BJ (cell line): Measurements from ENCODE around the gene COPZ1. TPM values are rescaled to one million over a fixed set of nuclear protein-coding genes. Genes with fewer than 3 reads are reported as not detected.

ENCODE experiments used
- CTCF ChIA-PET: fragments of 350-600 bp; formaldehyde crosslinking; extraction: SDS; loops from one replicate; lab custom pipeline; 2021; ENCODE audit warnings: antibody characterized with exemption, inconsistent platforms; lab: Yijun Ruan, JAX
- POLR2A ChIA-PET: fragments of 300-600 bp; sonication (Branson Sonifier 250); formaldehyde crosslinking; extraction: SDS; loops from one replicate; lab custom pipeline; 2021; ENCODE audit warnings: antibody characterized with exemption; lab: Charles Lee
- DNase-seq: peaks from one replicate; pipeline ENCODE4 v3.0.0-alpha.2; 2011; ENCODE audit warnings: low read depth
- H3K27me3 ChIP-seq: 2 replicates; pipeline ENCODE4 v1.6.0; 2011; ENCODE audit warnings: low read length; ENCODE audit not compliant: control insufficient read depth, insufficient read depth
- H3K36me3 ChIP-seq: 2 replicates; pipeline ENCODE4 v1.5.1; 2011; ENCODE audit warnings: low read length; ENCODE audit not compliant: control insufficient read depth, insufficient read depth
- H3K4me3 ChIP-seq: 2 replicates; pipeline ENCODE4 v1.5.1; 2011; ENCODE audit warnings: low read depth, mild to moderate bottlenecking, control low read depth, low read length
- polyA plus RNA-seq: library from polyadenylated mRNA; depleted of rRNA; stranded (reverse); fragments of >200 nt; gene quantifications from 2 replicates; pipeline ENCODE4 v1.2.3, GENCODE V29; 2011
- TF ChIP-seq, protein P1 (sequence below): IDR thresholded peaks from 2 replicates; pipeline ENCODE4 v1.5.1; 2011; ENCODE audit warnings: low read depth, mild to moderate bottlenecking, control low read depth, inconsistent platforms, low read length, moderate library complexity; ENCODE audit not compliant: insufficient read depth

COPZ1 gene
- polyA plus RNA-seq, 1 experiment = 203 TPM

DNA sequence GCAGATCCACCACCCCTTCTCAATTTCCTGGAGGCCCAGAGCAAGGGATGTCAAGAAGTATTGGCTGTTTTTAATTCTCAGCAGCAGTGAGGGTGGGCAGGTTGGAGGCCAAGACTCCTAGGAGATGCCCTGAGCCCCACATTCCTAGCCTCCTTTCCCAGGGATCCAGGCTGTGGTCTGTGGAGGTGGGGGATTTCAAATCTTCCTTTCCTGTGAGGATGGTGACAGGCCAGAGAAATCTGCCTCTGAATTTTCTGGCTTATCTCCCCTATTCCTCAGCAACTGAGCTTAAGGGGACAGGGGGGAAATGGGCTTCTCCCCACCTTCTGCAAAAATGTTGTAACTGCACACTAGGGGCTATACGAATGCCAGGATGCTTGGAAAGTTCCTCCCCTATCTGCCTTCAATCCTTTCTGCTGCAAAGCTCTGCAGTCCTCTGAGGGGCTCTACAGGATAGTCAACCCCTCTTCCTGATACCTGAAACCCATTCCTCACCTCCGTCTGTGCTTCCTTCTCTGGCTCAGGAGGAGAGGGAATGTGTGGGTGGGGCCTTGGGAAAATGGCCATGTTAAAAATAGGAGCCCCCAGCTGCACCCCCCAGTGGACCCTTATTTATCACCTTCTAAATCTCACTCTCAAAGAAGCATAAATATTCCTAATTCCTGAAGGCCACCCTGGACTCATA, 32.7 kb downstream of the COPZ1 start:
- ChIA-PET CTCF (interaction anchor here (0.7 to 9.2 kb wide), 13 partner anchors 11 to 149 kb away, joined by 3 to 114 read pairs (median 9); partner anchors contain the start of gene NFE2), POLR2A (no interaction called here)
- no peak overlapping the region for H3K4me3 ChIP-seq
- H3K27me3 ChIP-seq = no peaks in the 10 kb centered on the region
- TF ChIP-seq, protein P1, sequence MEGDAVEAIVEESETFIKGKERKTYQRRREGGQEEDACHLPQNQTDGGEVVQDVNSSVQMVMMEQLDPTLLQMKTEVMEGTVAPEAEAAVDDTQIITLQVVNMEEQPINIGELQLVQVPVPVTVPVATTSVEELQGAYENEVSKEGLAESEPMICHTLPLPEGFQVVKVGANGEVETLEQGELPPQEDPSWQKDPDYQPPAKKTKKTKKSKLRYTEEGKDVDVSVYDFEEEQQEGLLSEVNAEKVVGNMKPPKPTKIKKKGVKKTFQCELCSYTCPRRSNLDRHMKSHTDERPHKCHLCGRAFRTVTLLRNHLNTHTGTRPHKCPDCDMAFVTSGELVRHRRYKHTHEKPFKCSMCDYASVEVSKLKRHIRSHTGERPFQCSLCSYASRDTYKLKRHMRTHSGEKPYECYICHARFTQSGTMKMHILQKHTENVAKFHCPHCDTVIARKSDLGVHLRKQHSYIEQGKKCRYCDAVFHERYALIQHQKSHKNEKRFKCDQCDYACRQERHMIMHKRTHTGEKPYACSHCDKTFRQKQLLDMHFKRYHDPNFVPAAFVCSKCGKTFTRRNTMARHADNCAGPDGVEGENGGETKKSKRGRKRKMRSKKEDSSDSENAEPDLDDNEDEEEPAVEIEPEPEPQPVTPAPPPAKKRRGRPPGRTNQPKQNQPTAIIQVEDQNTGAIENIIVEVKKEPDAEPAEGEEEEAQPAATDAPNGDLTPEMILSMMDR = no peak
- no peaks in the 10 kb centered on the region for H3K36me3 ChIP-seq
- no peak for DNase-seq

- ChIA-PET CTCF (interaction anchor here (0.7 to 9.2 kb wide), 24 partner anchors 8 to 157 kb away, joined by 3 to 114 read pairs (median 6); partner anchors contain the start of genes CBX5 and COPZ1), POLR2A (no interaction called here)
- Histone ChIP-seq H3K4me3 (peak overlapping the region; percentile 55), H3K27me3 (no peaks in the 10 kb centered on the region), H3K36me3 (no peaks in the 10 kb centered on the region)
- TF ChIP-seq, protein P1 = no peak
- DNase-seq = no peak
Observed at GRCh38 chr12:54358191-54358944, 33.4 kb downstream of the COPZ1 start.

DNA sequence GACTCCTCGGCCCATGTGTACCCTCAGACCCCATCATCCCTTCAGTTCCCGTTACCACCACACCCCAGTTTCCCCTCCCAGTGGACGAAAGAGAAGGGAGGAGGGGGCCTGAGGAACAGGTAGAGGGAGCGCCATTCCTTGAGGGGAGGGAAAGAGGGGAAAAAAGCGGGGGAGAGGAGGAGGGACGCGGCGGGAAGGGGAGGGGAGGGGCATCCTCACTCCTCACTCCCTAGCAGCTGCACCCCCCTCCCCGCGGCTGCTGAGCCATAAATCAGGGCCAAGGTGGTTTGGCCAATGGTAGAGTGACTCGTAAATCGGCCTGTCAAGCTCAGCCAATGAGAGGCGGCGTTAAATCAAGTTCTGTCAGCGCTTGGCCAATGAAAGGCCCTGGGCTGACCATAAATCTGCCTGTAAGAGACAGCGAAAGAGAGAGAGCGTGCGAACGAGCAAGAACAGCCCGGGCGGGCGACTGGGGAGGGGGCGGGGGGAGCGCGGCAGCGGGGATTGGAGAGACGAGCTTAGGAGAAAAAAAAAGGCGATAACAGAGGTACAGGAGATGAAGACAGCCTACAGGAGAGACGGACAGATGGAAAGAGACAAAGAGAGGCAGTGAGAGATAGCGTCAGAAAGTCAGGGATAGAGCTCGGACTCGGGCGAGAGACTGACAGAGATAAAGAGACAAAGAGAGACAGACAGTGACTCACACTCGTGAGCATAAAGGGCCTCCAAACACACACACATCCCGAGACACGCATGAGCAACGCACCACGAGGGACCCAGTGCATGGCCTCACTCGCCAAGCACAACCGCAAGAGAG, 34.2 kb downstream of the COPZ1 start:
- POLR2A ChIA-PET = no interaction called here
- H3K27me3 ChIP-seq = no peaks in the 10 kb centered on the region
- peak overlapping the region; percentile 55 for H3K4me3 ChIP-seq
- peak; percentile 93 for DNase-seq
- no peaks in the 10 kb centered on the region for H3K36me3 ChIP-seq
- TF ChIP-seq, protein P1 = no peak
- CTCF ChIA-PET = interaction anchor here (0.7 to 9.2 kb wide), 23 partner anchors 9 to 158 kb away, joined by 3 to 114 read pairs (median 5); partner anchors contain the start of genes CBX5 and COPZ1

DNA sequence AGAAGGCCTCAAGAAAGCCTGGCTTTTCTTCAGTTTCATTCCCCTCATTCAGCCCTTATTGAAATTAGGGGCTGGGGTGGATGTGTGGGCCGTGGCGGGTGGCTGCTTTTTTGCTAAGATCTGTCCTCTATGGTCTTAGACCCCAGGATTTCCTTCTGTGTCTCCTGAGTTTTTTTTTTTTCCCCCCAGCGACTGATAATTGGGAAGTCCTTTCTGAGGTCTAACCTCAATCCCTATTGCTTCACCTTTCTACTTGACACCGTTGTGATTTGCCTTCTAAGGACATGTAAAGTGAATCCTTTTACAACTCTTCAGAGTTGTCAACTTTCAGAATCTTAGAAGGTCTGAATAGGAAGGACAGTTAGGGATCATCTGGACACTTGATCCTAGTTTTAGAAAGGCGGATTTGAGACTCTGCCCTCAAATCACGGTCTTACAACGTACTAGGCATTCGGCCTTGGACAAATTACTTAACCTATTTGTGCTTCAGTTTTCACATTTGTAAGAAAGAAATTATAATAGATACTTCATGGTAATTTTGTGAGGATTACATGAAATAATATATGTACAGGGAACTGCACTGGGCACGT, 34.9 kb downstream of the COPZ1 start:
- DNase-seq = no peak
- no peaks in the 10 kb centered on the region for H3K27me3 ChIP-seq
- TF ChIP-seq, protein P1 = no peak
- peak overlapping the region; percentile 29 for H3K4me3 ChIP-seq
- H3K36me3 ChIP-seq = no peaks in the 10 kb centered on the region
- CTCF ChIA-PET = interaction anchor here (0.9 to 9.2 kb wide), 25 partner anchors 8 to 159 kb away, joined by 3 to 114 read pairs (median 5); partner anchors contain the start of genes COPZ1 and NFE2
- POLR2A ChIA-PET = interaction anchor here (0.6 kb wide), 1 partner anchor 1477 kb away, joined by 16 read pairs; no protein-coding TSS in a partner anchor
